KMS-11 (cell line): ENCODE measurements around the gene MACROD1.

Experiments used
- H2AFZ ChIP-seq: fragments of 200-600 bp; sonication (generic); 2 replicates; pipeline ENCODE4 v1.6.1; 2016; ENCODE audit warnings: antibody characterized with exemption, mixed run types, low read depth
- H3K27ac ChIP-seq: fragments of 200-600 bp; sonication (generic); 2 replicates; pipeline ENCODE4 v1.6.1; 2016; ENCODE audit warnings: mild to moderate bottlenecking, mixed run types
- H3K27me3 ChIP-seq: fragments of 200-600 bp; sonication (generic); 2 replicates; pipeline ENCODE4 v1.6.1; 2017; ENCODE audit warnings: mild to moderate bottlenecking, low read depth, mixed run types, moderate library complexity; ENCODE audit not compliant: insufficient read depth
- H3K36me3 ChIP-seq: fragments of 200-600 bp; sonication (generic); 2 replicates; pipeline ENCODE4 v1.6.1; 2017; ENCODE audit warnings: mild to moderate bottlenecking, mixed run types; ENCODE audit not compliant: insufficient read depth
- H3K4me1 ChIP-seq: fragments of 200-600 bp; sonication (generic); 2 replicates; pipeline ENCODE4 v1.6.1; 2016; ENCODE audit warnings: mild to moderate bottlenecking, low read depth, mixed run types; ENCODE audit not compliant: poor library complexity, severe bottlenecking
- H3K4me2 ChIP-seq: fragments of 200-600 bp; sonication (generic); 2 replicates; pipeline ENCODE4 v1.7.0; 2016; ENCODE audit warnings: mild to moderate bottlenecking, mixed run types
- H3K4me3 ChIP-seq: fragments of 200-600 bp; sonication (generic); IDR thresholded peaks from 2 replicates; pipeline ENCODE4 v1.6.1; 2017; ENCODE audit warnings: low read depth, low read length, mixed read lengths; ENCODE audit not compliant: insufficient read depth
- H3K79me2 ChIP-seq: fragments of 200-600 bp; sonication (generic); 2 replicates; pipeline ENCODE4 v1.6.1; 2016; ENCODE audit warnings: low read depth, mixed run types; ENCODE audit not compliant: insufficient read depth
- H3K9ac ChIP-seq: fragments of 200-600 bp; sonication (generic); 2 replicates; pipeline ENCODE4 v1.6.1; 2016; ENCODE audit warnings: mild to moderate bottlenecking, mixed run types
- H4K20me1 ChIP-seq: fragments of 200-600 bp; sonication (generic); 2 replicates; pipeline ENCODE4 v1.6.1; 2016; ENCODE audit warnings: mild to moderate bottlenecking, mixed run types; ENCODE audit not compliant: insufficient read depth
- CTCF ChIP-seq: fragments of 200-600 bp; sonication (generic); conservative IDR thresholded peaks from 2 replicates; pipeline ENCODE4 v1.6.1; 2017; ENCODE audit warnings: low read depth, mild to moderate bottlenecking, antibody characterized with exemption, low read length, moderate library complexity, mixed read lengths

MACROD1 gene

GRCh38 chr11:64192434-64192833 is 26.5 kb upstream of the MACROD1 start:
- H3K27me3 ChIP-seq = no peaks in the 10 kb centered on the region
- no peak overlapping the region for H3K9ac ChIP-seq
- H3K4me2 ChIP-seq = no peak overlapping the region
- H3K79me2 ChIP-seq = peaks cover 11% of the 10 kb centered on the region; the same call in 1 of the 2 replicates
- H3K36me3 ChIP-seq = peaks cover 48% of the 10 kb centered on the region; the same call in 1 of the 2 replicates
- H3K27ac ChIP-seq = no peak overlapping the region
- peaks cover 22% of the 10 kb centered on the region for H4K20me1 ChIP-seq
- no peak overlapping the region for H2AFZ ChIP-seq
- H3K4me1 ChIP-seq = peaks cover 5% of the 10 kb centered on the region
- TF ChIP-seq CTCF = no peak
- no peak overlapping the region for H3K4me3 ChIP-seq

DNA sequence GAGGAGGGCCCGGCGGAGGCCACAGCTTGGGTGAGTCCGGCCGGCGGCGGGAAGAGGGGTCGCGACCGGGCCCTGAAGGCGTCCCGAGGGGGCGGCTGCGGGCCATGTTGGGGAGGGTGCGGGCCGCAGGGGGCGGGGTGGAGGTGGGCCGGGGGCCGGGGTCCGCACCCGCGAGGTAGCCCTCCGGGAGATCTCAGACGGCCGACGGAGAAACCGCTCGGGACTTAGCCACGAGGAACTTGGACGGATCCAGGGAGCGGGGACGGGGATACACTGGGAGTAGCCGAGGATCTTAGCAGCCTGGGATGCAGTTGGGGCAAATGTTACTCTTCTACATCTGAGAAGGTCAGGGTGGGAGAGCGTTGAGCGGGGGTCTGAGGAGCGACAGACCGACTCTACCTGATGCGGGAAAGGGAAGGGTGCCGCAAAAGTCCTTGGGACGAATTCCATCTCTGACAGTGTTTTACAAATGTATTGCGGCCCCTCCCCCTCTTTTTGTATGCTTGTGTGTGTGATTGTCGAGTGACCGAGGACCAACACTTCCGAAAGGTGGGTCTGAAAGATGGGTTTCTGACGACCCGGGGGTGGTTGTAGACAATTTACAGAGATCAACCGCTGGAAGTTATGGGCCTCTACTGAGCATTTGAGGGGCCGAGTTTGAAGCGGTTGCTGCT is 20.7 kb upstream of the MACROD1 start:
- Histone ChIP-seq H3K4me2 (no peak overlapping the region), H3K4me1 (peaks cover 25% of the 10 kb centered on the region), H2AFZ (no peak overlapping the region), H3K4me3 (no peak overlapping the region), H3K36me3 (peaks cover 8% of the 10 kb centered on the region; the same call in 1 of the 2 replicates), H4K20me1 (peaks cover 11% of the 10 kb centered on the region), H3K9ac (no peak overlapping the region; the same call in 1 of the 2 replicates), H3K27me3 (no peaks in the 10 kb centered on the region), H3K27ac (no peak overlapping the region; the same call in 1 of the 2 replicates), H3K79me2 (peaks cover 27% of the 10 kb centered on the region; the same call in 1 of the 2 replicates)
- no peak for TF ChIP-seq CTCF

- Histone ChIP-seq H3K27me3 (no peaks in the 10 kb centered on the region), H3K4me1 (peaks cover 33% of the 10 kb centered on the region), H3K36me3 (peaks cover 8% of the 10 kb centered on the region; the same call in 1 of the 2 replicates), H3K27ac (peak within 1 kb of the TSS; percentile 82), H3K4me2 (peak within 1 kb of the TSS; percentile 72), H2AFZ (no peak within 1 kb of the TSS), H3K4me3 (no peak within 1 kb of the TSS), H3K79me2 (peaks cover 27% of the 10 kb centered on the region; the same call in 1 of the 2 replicates), H4K20me1 (peaks cover 8% of the 10 kb centered on the region), H3K9ac (peak within 1 kb of the TSS; percentile 78)
- no peak for TF ChIP-seq CTCF
These were observed 20.0 kb upstream of the MACROD1 start, which contains the start of gene STIP1 for GRCh38 chr11:64185693-64186491. TSS of gene STIP1 (plus strand) at chr11:64186171. CDS start at chr11:64186262, 91 bp downstream.

GRCh38 chr11:64185175-64185692 is 19.3 kb upstream of the MACROD1 start:
- H3K4me3 ChIP-seq = no peak overlapping the region
- H3K79me2 ChIP-seq = peaks cover 27% of the 10 kb centered on the region; the same call in 1 of the 2 replicates
- no peaks in the 10 kb centered on the region for H3K27me3 ChIP-seq
- H3K36me3 ChIP-seq = peaks cover 8% of the 10 kb centered on the region; the same call in 1 of the 2 replicates
- H4K20me1 ChIP-seq = peaks cover 5% of the 10 kb centered on the region; the same call in 1 of the 2 replicates
- peak overlapping the region; percentile 82 for H3K27ac ChIP-seq
- H3K9ac ChIP-seq = peak overlapping the region; percentile 78
- no peak overlapping the region for H2AFZ ChIP-seq
- peak overlapping the region; percentile 72 for H3K4me2 ChIP-seq
- peaks cover 36% of the 10 kb centered on the region for H3K4me1 ChIP-seq
- no peak for TF ChIP-seq CTCF
